Sciatic nerve (tissue), 2 donors: ENCODE results near the gene ADARB2. TPM values are rescaled to one million over a fixed set of nuclear protein-coding genes. Genes with fewer than 3 reads are reported as not detected.
"Not testable (repeated sequence)": the region's sequence is repeated elsewhere in the genome, so short reads cannot be mapped to it uniquely, and the experiment has no call there.

Experiments
- ATAC-seq: fragments of 200-7000 bp; cut with Tn5 transposase; one replicate; pipeline ENCODE4 v1.9.1; 2020; ENCODE audit warnings: mild to moderate bottlenecking, moderate library complexity
- DNase-seq: peaks from one replicate; pipeline ENCODE4 v3.0.0-alpha.2; 2020; ENCODE audit warnings: low spot score
- intact Hi-C: fragments of 100-400 bp; cut with DNase I; formaldehyde crosslinking; loops from one replicate; pipeline ENCODE4 v1.14.2; 2022
- total RNA-seq: library from RNA; stranded (reverse); fragmentation: NEBNext Ultra II Directional; extraction: Animal tissue kit (Norgen Biotek cat#: 25700); gene quantifications from one replicate; pipeline ENCODE4 v1.2.1, GENCODE V29; 2021
- donor health status: DM: no; HTN: no; CAD: no.
- donor health status: DM: no; HTN: no; CAD: no.

ADARB2 gene
- total RNA-seq, 1 donor from 2014 or later = 1.9 TPM

DNA sequence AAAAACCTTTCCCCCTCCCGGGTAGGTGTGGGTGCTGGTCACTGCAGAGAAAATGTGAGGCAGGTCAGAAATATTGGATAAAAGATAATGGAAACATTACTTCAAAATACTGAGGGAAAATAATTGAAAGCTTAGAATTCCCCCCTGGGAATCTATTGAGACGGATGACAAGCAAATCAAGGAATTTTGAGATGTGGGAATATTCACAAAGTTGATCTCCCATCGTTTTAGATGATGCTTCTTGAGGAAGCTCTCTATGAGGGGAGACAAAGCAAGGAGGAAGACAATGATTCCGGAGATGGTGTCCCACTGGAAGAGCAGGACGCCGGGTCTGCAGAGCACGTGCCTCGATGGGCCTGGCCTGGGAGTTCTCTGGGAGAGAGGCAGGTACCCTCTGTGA lies 470.2 kb downstream of the ADARB2 start:
- DNase-seq = no peak
- intact Hi-C loops = no loop called here
- no peak for ATAC-seq

DNA sequence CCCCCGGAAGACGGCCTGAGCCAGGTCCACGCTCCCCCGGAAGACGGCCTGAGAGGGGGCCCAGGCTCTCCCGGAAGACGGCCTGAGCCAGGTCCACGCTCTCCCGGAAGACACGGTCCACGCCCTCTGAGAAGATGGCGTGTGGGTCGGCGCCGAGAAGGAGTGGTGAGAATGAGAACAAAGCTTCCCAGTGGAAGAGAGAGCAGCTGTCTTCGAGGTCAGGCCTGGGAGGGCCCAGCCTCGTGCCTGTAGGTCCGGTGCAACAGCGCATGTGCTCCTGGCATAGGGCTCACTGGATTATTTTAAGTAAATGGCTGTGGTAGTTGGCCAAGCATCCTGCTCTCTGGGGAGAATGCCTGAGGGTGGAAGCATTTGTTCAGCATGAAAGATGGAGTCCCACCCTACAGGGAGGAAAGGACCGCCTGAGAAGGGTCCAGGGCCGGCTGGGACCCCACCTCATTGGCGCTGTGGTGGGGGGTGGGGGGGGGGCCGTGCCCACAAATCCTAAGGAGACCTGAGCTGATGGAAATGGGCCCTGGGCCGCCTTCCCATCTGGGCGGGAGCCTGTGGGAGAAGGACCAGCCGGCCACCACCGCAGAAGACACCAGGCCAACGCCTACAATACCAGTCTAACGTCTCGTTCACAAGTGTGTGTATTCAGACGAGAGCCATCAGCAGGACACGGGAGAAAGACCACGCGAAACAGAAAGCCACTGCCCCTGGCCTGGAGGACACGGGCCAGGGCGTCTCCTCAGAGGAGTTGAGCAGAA lies 471.1 kb downstream of the ADARB2 start:
- intact Hi-C loops = no loop called here
- DNase-seq = no peak
- ATAC-seq = no peak

DNA sequence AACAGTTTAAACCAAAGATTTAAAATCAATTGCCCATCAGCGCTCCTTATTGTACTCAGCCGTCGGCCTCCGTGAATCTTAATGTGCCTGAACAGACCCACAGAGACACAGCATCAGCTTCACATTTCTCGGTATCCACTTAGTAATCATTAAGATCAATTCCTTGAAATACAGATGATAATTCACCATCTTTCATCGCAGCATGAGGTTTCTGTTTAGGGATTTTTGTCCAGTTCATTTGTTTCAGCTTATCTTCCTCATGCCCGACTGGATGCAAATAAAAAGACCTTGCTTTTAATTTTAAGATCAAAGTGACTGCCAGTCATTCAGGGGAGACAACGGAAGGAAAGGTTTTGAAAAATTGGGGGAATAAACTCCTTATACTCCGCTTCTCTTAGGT lies 473.3 kb downstream of the ADARB2 start:
- no peak for DNase-seq
- no peak for ATAC-seq
- intact Hi-C loops = no loop called here

DNA sequence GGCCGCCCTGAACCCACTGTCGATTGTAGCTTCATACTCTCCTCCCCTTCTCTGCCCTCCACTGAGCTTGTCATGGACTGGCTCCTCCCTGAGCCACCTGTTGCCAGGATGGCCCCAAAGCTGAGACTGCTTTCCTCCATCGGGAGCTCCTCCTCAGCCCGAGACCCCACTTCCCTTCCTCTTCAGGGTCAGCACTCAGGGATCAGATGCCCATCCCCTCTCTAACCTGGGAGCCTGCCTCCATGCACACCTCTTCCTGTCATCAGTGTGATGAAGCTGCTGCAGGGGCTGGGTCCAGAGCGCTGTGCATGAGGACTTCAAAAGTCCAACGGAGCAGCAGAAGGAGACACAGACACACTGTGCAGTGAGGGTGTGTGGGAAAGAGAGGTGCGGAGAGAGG lies 480.1 kb downstream of the ADARB2 start:
- intact Hi-C loops = no loop called here
- DNase-seq (no peak), ATAC-seq (no peak)

DNA sequence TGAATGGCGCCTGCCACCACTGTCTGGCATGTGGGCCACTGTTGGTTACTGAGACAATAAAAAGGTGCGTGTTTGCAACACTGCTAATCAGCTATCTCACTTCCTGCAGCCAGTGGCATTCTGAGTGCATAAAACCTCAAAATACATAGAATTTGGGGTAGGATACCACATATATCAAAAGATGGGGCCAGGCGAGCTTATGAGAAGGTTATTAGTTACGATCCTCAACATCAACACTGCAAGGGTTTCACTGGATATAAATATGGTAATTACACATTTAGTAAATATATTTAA lies 480.9 kb downstream of the ADARB2 start:
- ATAC-seq = no peak

DNA sequence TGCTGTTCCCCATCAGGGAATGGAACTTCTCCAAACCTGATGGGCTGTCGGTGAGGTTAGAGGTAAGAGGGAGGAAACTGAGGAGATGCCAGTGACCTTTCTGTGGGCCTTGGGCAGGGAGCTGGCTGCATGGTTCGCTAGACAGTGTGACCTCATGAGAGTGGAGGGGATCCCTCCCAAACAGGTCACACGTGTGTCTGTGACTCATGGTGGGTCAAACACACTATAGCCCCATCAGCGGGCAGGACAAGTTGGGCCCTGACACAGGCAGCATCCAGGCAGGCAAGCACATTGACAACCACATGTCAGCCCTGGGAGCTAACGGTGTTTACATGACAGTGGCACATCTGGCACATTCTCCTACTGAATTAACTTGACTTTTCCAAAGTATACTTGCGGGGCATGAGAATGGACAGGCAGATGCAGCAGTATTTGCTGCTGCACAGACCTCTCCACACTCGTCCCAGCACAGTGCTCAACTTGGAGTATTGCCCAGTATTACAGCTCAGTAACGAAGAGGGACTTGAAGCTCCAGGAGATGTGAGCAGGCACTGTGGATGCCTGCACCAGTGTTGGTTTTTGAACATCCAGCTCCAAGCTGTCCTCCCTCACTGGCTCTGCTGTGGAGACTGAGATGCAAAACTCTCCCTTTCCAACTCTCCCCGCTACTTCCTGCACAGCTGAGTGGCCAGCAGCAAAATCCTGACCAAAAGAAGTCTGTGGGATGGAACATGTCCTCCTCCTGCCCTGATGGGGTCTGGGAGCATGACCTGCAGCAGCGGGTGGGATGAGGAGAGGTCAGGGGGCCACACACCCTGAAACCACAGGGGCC lies 481.5 kb downstream of the ADARB2 start:
- no peak for DNase-seq
- intact Hi-C loops = no loop called here
- no peak for ATAC-seq

More for the DNA sequence above, 480.9 kb downstream of the ADARB2 start:
- DNase-seq = no peak
- intact Hi-C loops = no loop called here

DNA sequence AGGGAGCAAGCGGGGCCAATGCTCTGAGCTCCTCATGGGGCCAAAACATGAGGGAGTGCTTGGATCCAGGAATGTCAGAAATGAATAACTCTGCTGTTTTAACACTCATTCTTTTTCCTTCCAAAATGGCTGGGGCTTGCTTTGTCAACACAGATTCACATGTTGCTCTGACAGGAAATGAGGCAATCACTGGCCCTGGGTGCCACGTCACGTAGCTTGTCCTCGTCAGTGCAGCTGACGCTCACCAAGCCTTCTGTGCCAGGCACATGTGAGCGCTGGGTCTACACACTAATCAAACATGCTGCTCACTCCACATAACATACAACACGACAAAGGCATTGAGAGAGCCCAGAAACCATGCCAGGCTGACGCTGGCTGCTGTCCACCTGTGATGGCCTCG lies 482.2 kb downstream of the ADARB2 start:
- no peak for DNase-seq
- ATAC-seq = peak; percentile 67
- intact Hi-C loops = no loop called here

DNA sequence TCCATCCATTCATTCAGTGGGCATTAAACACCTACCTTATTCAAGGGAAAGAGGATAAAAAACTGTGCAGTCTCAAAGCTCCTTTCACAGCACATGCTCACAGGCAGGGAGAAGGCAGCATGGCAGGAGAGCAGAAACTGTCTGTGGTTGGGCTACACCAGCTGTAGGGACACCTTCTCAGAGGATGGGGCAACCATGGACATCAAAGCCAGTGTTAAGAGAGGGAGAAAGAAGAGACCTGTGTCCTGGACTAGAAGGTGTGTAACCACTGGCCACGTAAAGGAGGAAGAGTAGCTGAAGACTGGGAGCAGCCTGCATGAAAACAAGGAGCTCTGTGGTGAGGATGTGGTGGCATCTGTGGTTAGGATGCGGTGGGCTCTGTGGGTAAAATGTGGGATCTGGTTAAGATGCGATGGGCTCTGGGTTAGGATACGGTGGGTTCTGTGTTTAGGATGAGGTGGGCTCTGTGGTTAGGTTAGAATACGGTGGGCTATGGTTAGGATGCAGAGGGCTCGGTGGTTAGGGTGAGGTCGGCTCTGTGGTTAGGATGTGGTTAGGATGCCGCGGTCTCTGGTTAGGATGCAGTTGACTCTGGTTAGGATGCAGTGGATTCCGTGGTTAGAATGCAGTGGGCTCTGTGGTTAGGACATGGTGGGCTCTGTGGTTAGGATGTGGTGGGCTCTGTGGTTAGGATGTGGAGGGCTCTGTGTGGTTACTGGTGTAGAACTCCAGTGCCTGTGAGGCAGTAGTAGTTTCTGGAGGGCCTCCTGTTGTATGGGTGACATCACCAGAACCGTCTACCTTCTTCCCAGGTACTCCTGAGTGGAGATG lies 483.6 kb downstream of the ADARB2 start:
- intact Hi-C loops = no loop called here
- ATAC-seq = no peak
- DNase-seq = no peak

DNA sequence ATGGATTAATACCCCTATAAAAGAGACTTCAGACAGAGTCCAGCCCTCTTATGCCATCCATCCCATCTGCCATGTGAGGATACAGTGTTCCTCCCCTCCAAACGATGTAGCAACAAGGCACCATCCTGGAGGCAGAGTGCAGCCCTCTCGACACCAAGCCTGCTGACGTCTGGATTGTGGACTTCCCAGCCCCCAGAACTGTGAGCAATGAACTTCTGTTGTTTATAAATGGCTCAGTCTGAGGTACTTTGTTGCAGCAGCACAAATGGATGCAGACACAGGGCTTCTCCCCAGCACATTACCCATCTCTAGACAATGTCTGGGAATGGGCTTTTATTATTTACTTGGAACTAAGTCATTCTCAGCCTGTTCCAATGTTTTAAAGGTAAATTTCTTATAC lies 485.6 kb downstream of the ADARB2 start:
- ATAC-seq (no peak), DNase-seq (no peak)
- intact Hi-C loops = no loop called here

DNA sequence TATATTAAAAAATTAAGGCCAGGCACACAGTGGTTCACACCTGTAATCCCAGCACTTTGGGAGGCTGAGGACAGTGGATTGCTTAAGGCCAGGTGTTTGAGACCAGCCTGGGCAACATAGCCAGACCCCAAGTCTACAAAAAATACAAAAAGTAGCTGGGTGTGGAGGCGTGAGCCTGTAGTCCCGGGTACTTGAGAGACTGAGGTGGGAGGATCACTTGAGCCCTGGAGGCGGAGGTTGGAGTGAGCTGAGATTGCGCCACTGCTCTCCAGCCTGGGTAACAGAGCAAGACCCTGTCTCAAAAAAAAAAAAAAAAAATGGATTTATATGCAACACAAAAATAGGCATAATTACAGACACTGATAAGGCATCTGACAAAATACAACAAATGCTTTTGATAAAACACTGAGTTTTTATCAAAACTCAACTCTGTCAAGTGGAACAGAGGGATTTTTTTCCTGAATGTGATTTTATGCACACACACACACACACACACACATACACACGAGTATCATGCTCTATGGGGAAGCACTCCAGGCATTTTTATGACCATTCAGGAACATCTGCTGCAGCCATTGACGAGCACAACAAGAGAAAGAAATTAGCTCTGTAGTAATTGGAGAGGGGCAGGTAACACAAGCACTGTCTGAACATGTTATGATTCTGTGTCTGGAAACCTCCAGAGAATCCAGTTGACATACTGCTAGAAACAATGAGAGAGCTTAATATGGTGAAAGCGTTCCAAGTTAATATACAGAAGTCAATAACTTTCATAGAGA lies 488.0 kb downstream of the ADARB2 start:
- DNase-seq (no peak), ATAC-seq (no peak)
- intact Hi-C loops = no loop called here

DNA sequence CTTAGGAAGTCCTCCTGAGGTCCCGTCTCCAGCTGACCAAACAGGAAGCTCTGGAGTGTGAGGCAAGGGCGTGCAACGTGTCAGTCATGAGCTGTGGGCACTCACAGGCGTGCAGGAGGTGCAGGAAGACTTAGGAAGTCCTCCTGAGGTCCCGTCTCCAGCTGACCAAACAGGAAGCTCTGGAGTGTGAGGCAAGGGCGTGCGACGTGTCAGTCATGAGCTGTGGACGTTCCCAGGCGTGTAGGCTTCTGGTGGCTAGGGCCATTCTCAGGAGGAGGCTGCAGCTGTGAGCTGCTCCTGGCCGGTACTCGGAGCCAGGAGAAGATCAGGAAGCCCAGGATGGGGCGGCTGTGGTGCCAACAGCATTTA lies 489.1 kb downstream of the ADARB2 start:
- peak; percentile 65 for ATAC-seq
- intact Hi-C loops, DNase-seq: not testable (repeated sequence)

DNA sequence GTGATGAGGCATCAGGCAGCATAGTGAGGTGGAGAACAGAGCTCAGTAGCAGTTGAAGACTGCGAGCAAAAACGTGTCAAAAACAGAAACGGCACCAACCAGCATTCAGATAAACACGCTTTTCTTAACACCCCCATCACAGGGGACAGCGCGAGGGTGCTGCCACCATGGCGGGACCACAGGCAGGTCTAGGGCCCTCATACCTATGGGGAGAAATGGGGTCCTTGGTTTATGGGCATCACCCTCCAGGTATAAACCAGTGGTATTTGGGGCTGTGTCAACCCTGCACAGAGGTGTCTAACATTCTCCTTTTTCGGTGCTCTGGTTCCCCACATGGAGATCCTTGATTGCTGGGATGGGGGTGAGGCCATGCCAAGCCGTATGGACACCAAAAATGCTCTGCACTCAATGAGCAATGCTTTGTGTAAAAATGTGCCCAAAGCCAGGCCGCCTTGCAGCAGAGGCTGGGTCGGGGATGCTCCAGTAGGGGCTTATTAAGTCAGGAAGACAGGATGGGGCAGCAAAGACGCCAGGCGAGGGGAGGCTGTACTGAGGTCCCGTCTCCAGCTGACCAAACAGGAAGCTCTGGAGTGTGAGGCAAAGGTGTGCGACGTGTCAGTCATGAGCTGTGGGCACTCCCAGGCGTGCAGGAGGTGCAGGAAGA lies 489.6 kb downstream of the ADARB2 start:
- intact Hi-C loops = no loop called here
- ATAC-seq = no peak
- DNase-seq = no peak

DNA sequence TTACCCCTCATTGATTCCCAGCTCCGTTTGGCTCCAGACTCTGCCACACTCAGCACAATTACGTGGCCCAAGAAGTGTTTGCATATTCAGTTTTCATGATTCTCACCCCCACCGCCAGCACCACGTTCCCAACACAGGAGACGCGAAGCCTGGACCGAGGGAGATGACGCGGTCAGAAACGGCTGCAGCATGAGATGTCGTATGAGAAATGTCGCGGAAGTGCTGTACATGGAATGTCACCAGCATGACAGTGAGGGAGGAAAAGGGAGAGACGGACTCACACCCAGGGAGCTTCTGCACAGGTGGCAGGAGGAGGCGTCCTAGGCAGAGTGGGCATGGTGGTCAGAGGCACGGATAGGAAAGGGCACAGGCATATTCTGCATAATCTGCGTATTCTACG lies 492.8 kb downstream of the ADARB2 start:
- intact Hi-C loops = no loop called here
- ATAC-seq = no peak
- DNase-seq = no peak

DNA sequence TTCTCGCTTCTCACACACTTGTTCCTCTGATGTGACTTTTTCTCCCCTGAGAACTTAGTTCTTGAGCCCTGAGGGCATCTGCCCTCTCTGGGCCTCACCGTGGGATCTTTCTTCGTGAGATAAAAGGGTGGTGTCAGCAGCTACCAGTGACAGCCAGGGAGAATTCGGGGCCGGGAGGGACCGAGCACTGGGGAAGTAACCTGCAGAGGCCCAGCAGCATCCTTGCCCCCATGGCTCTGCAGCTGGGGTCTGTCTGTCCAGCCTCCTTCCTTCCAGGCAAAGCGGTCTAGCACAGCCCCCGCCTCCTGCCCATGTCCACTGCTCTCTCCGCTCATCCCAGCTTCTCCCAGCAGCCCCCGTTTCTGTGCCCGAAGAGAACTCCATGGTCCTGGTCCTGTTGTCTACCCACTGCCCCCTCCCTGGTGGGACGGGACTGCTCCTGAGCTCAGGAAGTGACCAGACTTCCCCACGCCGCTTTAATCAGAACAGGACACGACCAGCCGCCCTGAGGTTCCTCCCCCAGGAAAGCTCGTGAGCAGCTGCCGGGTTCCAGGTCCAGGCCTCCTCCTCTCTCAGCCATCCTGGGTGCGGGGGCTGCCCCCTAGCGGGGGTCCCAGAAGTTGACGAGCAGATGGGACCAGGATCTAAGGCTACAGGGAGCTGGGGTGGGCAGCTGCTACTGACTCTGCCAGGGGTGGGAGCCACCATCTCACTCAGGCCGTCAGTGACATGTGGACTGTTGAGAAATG lies 493.7 kb downstream of the ADARB2 start:
- DNase-seq = no peak
- ATAC-seq = peak; percentile 16
- intact Hi-C loops = no loop called here

DNA sequence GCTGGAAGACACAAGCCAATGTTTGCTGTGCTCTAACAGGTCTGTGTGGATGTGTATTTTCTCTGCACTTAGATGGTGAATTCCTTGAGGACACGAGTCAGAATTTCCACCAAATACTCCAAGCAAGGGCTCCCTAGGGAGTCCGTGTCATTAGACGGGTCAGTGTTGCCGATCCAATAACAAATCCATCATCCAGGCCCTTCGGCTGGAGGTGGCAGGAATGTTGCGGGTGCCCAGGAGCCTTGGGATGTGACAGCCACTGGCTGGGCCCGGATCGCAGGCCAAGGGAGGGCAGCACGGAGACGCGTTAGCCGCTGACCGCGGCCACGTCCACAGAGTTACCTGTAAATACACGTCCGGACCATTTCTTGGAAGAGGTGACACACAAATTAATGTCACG lies 494.4 kb downstream of the ADARB2 start:
- ATAC-seq = peak; percentile 32
- no peak for DNase-seq
- intact Hi-C loops = no loop called here

DNA sequence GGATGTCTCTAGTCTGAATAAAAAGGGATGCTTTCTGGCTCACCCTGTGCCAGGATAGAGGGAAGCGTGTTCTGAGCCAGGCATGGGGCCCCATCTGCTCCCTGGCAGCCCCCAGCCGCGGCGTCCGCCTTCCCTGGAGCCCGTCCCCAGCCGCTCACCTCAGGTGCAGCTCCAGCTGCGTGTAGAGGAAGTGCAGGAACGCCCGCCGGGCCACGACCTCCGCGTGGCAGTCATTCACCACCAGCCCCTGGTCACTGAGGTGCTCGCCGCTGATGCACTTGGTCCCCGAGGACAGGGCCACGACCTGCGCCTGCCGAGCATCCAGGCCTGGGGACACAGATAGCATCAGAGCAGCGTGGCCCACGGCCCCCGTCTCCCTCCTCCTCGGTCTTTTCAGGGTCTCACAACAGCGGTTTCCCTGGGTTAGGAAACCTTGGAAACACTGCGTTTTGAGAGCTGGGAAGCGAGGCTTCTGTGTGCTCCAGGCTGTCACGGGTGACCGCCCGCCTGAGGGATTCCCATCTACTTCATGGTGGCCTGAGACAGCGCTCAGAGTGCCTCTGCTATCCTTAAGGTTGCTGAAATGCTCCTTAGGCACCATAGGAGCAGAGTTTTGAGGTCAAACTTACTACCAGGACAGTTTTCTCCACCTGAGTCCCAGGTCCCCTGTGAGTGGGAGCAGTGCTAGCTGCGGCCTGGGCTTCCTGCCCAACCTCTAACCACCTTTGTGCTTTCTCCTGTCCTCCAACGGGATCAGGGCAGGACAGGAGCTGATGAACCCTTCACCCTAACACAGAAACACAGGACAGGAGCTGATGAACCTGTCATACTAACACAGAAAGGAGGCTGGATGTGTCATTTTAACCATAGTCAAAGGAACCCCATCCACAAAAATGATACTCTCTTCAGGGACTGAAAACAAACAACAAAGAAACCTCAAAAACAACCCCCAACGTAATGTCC lies 495.1 kb downstream of the ADARB2 start:
- peak; percentile 22 for ATAC-seq
- no peak for DNase-seq
- intact Hi-C loops = no loop called here

DNA sequence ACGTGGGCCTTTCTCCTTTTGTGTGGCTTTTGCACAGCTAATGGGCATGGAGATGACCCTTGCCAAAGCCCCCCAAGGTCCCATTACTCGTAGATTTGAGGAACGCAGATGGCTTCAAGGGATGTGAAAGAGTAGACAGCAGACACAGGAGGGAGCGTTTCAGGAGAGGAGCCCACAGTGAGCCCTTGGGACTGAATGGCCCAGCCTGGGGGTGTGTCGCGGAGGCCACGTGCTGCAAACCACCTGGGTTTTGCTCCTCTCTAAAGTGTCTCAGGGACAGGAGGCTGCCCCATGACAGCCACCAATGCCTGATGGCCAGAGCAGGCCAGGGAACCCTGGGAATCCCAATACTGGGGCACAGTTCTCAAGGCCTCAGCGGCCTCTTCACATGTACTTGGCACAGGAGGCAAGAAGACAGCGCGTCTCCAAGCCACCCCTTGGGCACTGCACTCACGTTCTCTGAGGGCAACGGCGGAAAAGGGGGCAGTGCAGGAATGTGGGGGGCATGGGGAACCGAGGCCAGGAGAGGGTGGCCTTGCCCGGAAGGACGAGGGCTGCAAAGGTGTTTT lies 495.9 kb downstream of the ADARB2 start:
- no peak for DNase-seq
- ATAC-seq = peak; percentile 13
- intact Hi-C loops = no loop called here
